GM10266 (cell line): Measurements from ENCODE around the gene TMEM253.

Experiments
- DNase-seq: peaks from one replicate; pipeline ENCODE4 v3.0.0; 2012; ENCODE audit errors: extremely low spot score
- CTCF ChIP-seq: IDR thresholded peaks from 2 replicates; pipeline ENCODE4 v1.5.1; 2012; ENCODE audit warnings: mild to moderate bottlenecking, low read depth; ENCODE audit not compliant: control insufficient read depth, insufficient read depth; ENCODE audit errors: missing control alignments

Gene TMEM253

DNA sequence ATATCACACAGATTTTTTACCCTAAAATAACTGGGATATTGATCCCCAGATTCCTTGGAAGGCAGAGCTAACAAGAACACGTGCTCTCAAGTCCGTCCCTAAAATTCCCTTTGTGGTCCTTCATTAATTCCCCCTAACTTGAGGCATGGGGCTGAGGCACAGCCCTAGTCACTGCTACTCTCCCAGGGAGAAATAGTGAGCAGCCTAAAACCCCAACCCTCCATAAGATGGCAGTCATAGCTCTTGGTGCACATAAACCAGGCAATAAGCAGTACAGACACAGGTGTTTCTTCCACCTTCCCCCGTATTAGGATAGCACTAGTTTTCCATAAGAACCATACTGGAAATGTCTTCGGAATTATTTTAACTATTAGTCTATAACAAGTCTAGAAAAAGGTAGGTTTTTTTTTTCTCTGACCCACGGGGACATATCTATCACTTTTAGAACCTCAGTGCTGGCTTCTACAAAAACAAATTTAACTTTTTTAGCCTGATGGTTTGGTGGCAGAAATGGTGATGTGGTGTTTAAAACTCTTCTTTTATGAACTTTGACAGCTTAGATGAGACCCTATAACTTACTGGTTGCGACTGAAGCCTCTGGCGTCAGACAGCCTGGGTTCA lies 33.9 kb upstream of the TMEM253 start:
- DNase-seq = peak; percentile 49
- peak; percentile 44 for TF ChIP-seq CTCF

GRCh38 chr14:21068521-21069387 lies 32.1 kb upstream of the TMEM253 start:
- peak; percentile 79 for DNase-seq

GRCh38 chr14:21069388-21070082 lies 31.3 kb upstream of the TMEM253 start:
- DNase-seq = peak; percentile 26
- no peak for TF ChIP-seq CTCF

More at GRCh38 chr14:21068521-21069387, 32.1 kb upstream of the TMEM253 start:
- peak; percentile 69 for TF ChIP-seq CTCF

DNA sequence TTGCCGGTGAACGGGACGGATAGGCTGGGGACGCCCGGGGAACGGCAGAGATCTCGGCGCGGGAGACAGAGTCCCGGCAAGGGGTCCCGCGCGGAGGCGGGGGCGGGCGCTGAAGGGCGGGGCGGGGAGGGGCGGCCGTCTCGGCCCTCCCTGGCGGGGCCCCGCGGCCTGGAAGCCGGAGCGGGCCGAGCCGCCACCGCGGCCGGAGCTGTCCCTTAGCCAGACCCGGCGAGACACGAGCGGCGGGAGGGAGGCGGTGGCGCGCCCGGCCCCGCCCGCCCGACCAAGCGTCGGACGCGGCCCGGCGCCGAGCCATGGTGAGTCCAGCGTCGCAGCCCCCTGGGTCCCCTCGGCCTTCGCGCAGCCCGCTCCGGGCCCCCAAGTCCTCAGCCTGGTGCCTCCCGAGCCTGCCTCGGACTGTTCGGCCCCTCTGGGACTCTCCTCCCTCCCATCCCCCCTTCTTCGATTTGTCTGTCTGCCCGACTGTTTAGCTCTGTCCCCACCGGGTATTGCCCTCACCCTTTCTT lies 30.7 kb upstream of the TMEM253 start, which contains the start of gene ARHGEF40:
Gene ARHGEF40, plus strand, starts transcription at position 222 of the 527 bp plus-strand sequence. Its CDS starts 93 bp downstream, at position 315.
- DNase-seq = peak; percentile 53
- TF ChIP-seq CTCF = no peak

DNA sequence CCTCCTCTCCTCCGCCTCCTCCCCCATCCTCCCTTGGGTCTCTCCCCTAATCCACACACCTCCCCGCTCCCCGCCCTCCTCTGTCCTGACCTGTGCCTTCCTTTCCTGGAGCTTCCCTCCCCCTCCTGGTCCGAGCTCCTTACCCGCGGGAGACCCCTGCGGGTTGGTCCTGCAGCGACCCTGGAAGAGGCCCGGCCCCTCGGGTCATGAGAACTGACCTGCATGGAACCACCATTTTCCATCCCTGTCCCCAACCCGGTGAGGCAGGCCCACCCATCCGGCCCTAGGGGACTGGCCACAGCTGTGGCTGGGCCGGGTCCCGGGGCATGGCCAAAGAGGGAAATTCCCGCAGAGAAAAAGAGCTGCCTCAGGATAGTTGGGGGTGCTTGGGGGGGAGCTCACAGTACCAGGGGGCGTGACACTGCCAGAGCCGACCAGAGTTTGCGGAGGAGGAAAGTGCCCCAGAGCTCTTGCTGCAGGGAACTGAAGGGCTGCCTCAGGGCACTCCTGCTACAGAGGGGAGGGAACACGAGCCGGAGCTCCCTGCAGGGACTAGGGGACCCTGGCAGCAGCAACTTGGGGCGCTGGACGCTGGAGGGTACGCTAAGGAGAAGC lies 30.1 kb upstream of the TMEM253 start:
- no peak for TF ChIP-seq CTCF
- peak; percentile 68 for DNase-seq

GRCh38 chr14:21071225-21072030 lies 29.4 kb upstream of the TMEM253 start:
- DNase-seq = peak; percentile 92

More at GRCh38 chr14:21071225-21072030, 29.4 kb upstream of the TMEM253 start:
- TF ChIP-seq CTCF = no peak
